Trophoblast cell (in vitro differentiated cells and primary cell): ENCODE measurements around the gene CAMP.

Source experiments
- DNase-seq, 2 donors: peaks; one replicate each; pipeline ENCODE4 v3.0.0-alpha.2; 2016
- H2AFZ ChIP-seq: 2 replicates; pipeline ENCODE4 v1.6.1; 2013; ENCODE audit warnings: low read length, moderate library complexity, mild to moderate bottlenecking; ENCODE audit not compliant: insufficient read depth, poor library complexity
- H2AK5ac ChIP-seq: 2 replicates; pipeline ENCODE4 v1.6.1; 2013; ENCODE audit warnings: mild to moderate bottlenecking, low read length
- H2BK120ac ChIP-seq: 2 replicates; pipeline ENCODE4 v1.6.1; 2013; ENCODE audit warnings: low read length, mild to moderate bottlenecking, moderate library complexity; ENCODE audit not compliant: insufficient read depth, poor library complexity
- H2BK12ac ChIP-seq: 2 replicates; pipeline ENCODE4 v1.6.1; 2013; ENCODE audit warnings: mild to moderate bottlenecking, low read length, moderate library complexity
- H2BK5ac ChIP-seq: 2 replicates; pipeline ENCODE4 v1.6.1; 2013; ENCODE audit warnings: low read length, low read depth, moderate library complexity, mild to moderate bottlenecking; ENCODE audit not compliant: poor library complexity
- H3K14ac ChIP-seq: 2 replicates; pipeline ENCODE4 v1.6.1; 2013; ENCODE audit warnings: mild to moderate bottlenecking, low read length
- H3K18ac ChIP-seq: 2 replicates; pipeline ENCODE4 v1.6.1; 2013; ENCODE audit warnings: mild to moderate bottlenecking, low read length
- H3K23ac ChIP-seq: 2 replicates; pipeline ENCODE4 v1.6.1; 2013; ENCODE audit warnings: low read length
- H3K27ac ChIP-seq: 2 replicates; pipeline ENCODE4 v1.5.1; 2013; ENCODE audit warnings: low read depth, mild to moderate bottlenecking, inconsistent platforms, low read length, moderate library complexity
- H3K27me3 ChIP-seq: 2 replicates; pipeline ENCODE4 v1.6.1; 2013; ENCODE audit warnings: inconsistent platforms, mild to moderate bottlenecking, low read length, moderate library complexity; ENCODE audit not compliant: insufficient read depth
- H3K36me3 ChIP-seq, 2 experiments: 1 replicate in 1 of 2; 2 replicates in 1 of 2; pipeline ENCODE4 v1.6.1; 2013; ENCODE audit warnings: low read length in 2 of 2, mild to moderate bottlenecking in 2 of 2, moderate library complexity in 1 of 2; ENCODE audit not compliant: insufficient read depth in 2 of 2, control insufficient read depth in 1 of 2
- H3K4ac ChIP-seq: 2 replicates; pipeline ENCODE4 v1.6.1; 2013; ENCODE audit warnings: low read depth, mild to moderate bottlenecking, low read length, moderate library complexity
- H3K4me1 ChIP-seq, 2 experiments: 1 replicate in 1 of 2; 2 replicates in 1 of 2; pipeline ENCODE4 v1.6.1; 2013; ENCODE audit warnings: low read length in 2 of 2, mild to moderate bottlenecking in 2 of 2, moderate library complexity in 1 of 2; ENCODE audit not compliant: insufficient read depth in 2 of 2, control insufficient read depth in 1 of 2
- H3K4me2 ChIP-seq: 2 replicates; pipeline ENCODE4 v1.6.1; 2013; ENCODE audit warnings: inconsistent platforms, mild to moderate bottlenecking, low read length, moderate library complexity
- H3K4me3 ChIP-seq: 2 replicates; pipeline ENCODE4 v1.5.1; 2013; ENCODE audit warnings: mild to moderate bottlenecking, low read depth, low read length, inconsistent platforms
- H3K79me1 ChIP-seq: one replicate; pipeline ENCODE4 v1.6.1; 2013; ENCODE audit warnings: low read length
- H3K79me2 ChIP-seq: 2 replicates; pipeline ENCODE4 v1.6.1; 2013; ENCODE audit warnings: low read length, mild to moderate bottlenecking; ENCODE audit not compliant: control insufficient read depth, insufficient read depth, poor library complexity
- H3K9ac ChIP-seq: 2 replicates; pipeline ENCODE4 v1.6.1; 2013; ENCODE audit warnings: mild to moderate bottlenecking, low read length
- H3K9me3 ChIP-seq: 2 replicates; pipeline ENCODE4 v1.6.1; 2013; ENCODE audit warnings: low read depth, mild to moderate bottlenecking, control low read depth, inconsistent platforms, low read length; ENCODE audit not compliant: insufficient read depth
- H4K12ac ChIP-seq: 2 replicates; pipeline ENCODE4 v1.6.1; 2013; ENCODE audit warnings: low read depth, mild to moderate bottlenecking, low read length, moderate library complexity
- H4K8ac ChIP-seq: 2 replicates; pipeline ENCODE4 v1.6.1; 2013; ENCODE audit warnings: low read depth, mild to moderate bottlenecking, low read length, moderate library complexity
- H4K91ac ChIP-seq: one replicate; pipeline ENCODE4 v1.6.1; 2013; ENCODE audit warnings: low read depth, mild to moderate bottlenecking, low read length, moderate library complexity
- WGBS: extraction: QIAGEN DNeasy Blood & Tissue Kit; methylation state at CpG from one replicate; pipeline ENCODE4 v1.1.7; 2013; ENCODE audit warnings: missing lambda C conversion rate; ENCODE audit not compliant: insufficient read length, insufficient coverage; ENCODE audit errors: extremely low coverage; 5-methylcytosine and 5-hydroxymethylcytosine counted together

The CAMP gene

DNA sequence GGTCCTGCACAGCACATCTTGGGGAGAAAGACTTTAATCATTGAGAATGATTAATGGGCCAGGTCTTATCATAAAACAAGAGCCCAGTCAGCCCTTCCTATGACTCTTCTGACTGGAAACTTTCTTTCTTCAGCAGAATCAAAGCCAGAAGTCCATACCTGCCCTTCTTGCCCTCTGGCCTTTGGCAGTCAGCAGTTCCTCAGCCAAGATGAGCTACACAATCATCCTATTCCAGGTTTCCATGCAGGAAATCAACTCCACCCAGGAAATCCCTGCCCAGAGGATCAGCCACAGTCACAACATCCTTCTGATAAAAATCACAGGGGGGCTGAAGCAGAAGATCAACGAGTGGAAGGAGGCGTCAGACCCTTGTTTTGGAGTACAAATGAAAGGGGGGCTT, 44.5 kb downstream of the CAMP start:
- H3K14ac ChIP-seq: no peak overlapping the region
- no peak overlapping the region for H2BK12ac ChIP-seq
- WGBS: no CpG with 5 or more reads among the region's 2 CpGs
- H3K4ac ChIP-seq: no peak overlapping the region
- no peak overlapping the region for H2AFZ ChIP-seq
- no peak overlapping the region for H4K91ac ChIP-seq
- H3K79me2 ChIP-seq: no peaks in the 10 kb centered on the region
- no peak overlapping the region for H3K27ac ChIP-seq
- no peak overlapping the region for H2BK5ac ChIP-seq
- no peak overlapping the region for H2AK5ac ChIP-seq
- H3K18ac ChIP-seq: no peak overlapping the region
- no peak overlapping the region for H2BK120ac ChIP-seq
- no peak overlapping the region for H4K8ac ChIP-seq
- H3K4me3 ChIP-seq: no peak overlapping the region
- H3K9me3 ChIP-seq: peaks cover 8% of the 10 kb centered on the region
- no peaks in the 10 kb centered on the region for H3K4me1 ChIP-seq
- no peaks in the 10 kb centered on the region for H3K79me1 ChIP-seq
- H3K23ac ChIP-seq: no peak overlapping the region
- DNase-seq: no peak
- H4K12ac ChIP-seq: no peak overlapping the region
- H3K9ac ChIP-seq: no peak overlapping the region
- no peaks in the 10 kb centered on the region for H3K27me3 ChIP-seq
- no peak overlapping the region for H3K4me2 ChIP-seq
- H3K36me3 ChIP-seq: peaks cover 5 to 13% of the 10 kb centered on the region in 2 experiments

DNA sequence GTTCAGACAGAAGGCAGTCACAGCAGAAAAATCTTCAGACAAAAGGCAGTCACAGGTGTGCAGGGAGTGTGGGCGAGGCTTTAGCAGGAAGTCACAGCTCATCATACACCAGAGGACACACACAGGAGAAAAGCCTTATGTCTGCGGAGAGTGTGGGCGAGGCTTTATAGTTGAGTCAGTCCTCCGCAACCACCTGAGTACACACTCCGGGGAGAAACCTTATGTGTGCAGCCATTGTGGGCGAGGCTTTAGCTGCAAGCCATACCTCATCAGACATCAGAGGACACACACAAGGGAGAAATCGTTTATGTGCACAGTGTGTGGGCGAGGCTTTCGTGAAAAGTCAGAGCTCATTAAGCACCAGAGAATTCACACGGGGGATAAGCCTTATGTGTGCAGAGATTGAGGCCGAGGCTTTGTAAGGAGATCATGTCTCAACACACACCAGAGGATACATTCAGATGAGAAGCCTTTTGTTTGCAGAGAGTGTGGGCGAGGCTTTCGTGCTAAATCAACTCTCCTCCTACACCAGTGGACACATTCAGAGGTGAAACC, 45.2 kb downstream of the CAMP start:
- Histone ChIP-seq H3K4me3 (no peak overlapping the region), H3K9me3 (peaks cover 8% of the 10 kb centered on the region), H3K4ac (no peak overlapping the region), H3K36me3 (peaks cover 5 to 13% of the 10 kb centered on the region in 2 experiments), H3K4me1 (no peaks in the 10 kb centered on the region), H2BK5ac (no peak overlapping the region), H4K12ac (no peak overlapping the region), H2BK12ac (no peak overlapping the region), H3K79me2 (no peaks in the 10 kb centered on the region), H4K8ac (no peak overlapping the region), H2AK5ac (no peak overlapping the region), H2AFZ (no peak overlapping the region), H4K91ac (no peak overlapping the region), H3K18ac (no peak overlapping the region), H3K9ac (no peak overlapping the region), H3K23ac (no peak overlapping the region), H3K4me2 (no peak overlapping the region), H3K27ac (no peak overlapping the region), H3K79me1 (no peaks in the 10 kb centered on the region), H2BK120ac (no peak overlapping the region), H3K14ac (no peak overlapping the region), H3K27me3 (no peaks in the 10 kb centered on the region)
- no CpG with 5 or more reads among the region's 13 CpGs for WGBS
- no peak for DNase-seq

DNA sequence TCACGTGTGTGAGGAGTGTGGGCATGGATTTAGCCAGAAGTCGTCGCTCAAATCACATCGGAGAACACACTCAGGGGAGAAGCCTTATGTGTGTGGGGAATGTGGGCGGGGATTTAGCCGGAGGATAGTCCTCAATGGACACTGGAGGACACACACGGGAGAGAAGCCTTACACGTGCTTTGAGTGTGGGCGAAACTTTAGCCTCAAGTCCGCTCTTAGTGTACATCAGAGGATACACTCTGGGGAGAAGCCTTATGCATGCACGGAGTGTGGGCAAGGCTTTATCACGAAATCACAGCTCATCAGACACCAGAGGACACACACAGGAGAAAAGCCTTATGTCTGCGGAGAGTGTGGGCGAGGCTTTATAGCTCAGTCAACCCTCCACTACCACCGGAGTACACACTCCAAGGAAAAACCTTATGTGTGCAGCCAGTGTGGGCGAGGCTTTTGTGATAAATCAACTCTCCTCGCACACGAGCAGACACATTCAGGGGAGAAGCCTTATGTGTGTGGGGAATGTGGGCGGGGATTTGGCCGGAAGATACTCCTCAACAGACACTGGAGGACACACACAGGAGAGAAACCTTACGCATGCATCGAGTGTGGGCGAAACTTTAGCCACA, 45.8 kb downstream of the CAMP start:
- Histone ChIP-seq H3K36me3 (peaks cover 5 to 13% of the 10 kb centered on the region in 2 experiments), H3K27me3 (no peaks in the 10 kb centered on the region), H4K8ac (no peak overlapping the region), H4K12ac (no peak overlapping the region), H3K79me2 (no peaks in the 10 kb centered on the region), H2BK5ac (no peak overlapping the region), H2BK120ac (no peak overlapping the region), H2AFZ (no peak overlapping the region), H3K4me3 (no peak overlapping the region), H3K9me3 (peaks cover 8% of the 10 kb centered on the region), H3K79me1 (no peaks in the 10 kb centered on the region), H4K91ac (no peak overlapping the region), H3K27ac (no peak overlapping the region), H3K4ac (no peak overlapping the region), H2BK12ac (no peak overlapping the region), H3K23ac (no peak overlapping the region), H3K9ac (no peak overlapping the region), H2AK5ac (no peak overlapping the region), H3K4me2 (no peak overlapping the region), H3K4me1 (no peaks in the 10 kb centered on the region), H3K18ac (no peak overlapping the region), H3K14ac (no peak overlapping the region)
- DNase-seq: no peak
- no CpG with 5 or more reads among the region's 23 CpGs for WGBS

- H3K4ac ChIP-seq: no peak overlapping the region
- no peak for DNase-seq
- no peak overlapping the region for H3K14ac ChIP-seq
- H3K4me2 ChIP-seq: no peak overlapping the region
- H3K9ac ChIP-seq: no peak overlapping the region
- peaks cover 8% of the 10 kb centered on the region for H3K9me3 ChIP-seq
- H2BK120ac ChIP-seq: no peak overlapping the region
- no peak overlapping the region for H2AFZ ChIP-seq
- H2BK5ac ChIP-seq: no peak overlapping the region
- H3K27ac ChIP-seq: no peak overlapping the region
- no peak overlapping the region for H3K18ac ChIP-seq
- H4K8ac ChIP-seq: no peak overlapping the region
- no peaks in the 10 kb centered on the region for H3K27me3 ChIP-seq
- no peaks in the 10 kb centered on the region for H3K79me2 ChIP-seq
- peak overlapping the region; percentile 12 for H3K4me3 ChIP-seq
- no peak overlapping the region for H4K91ac ChIP-seq
- H3K79me1 ChIP-seq: no peaks in the 10 kb centered on the region
- H4K12ac ChIP-seq: no peak overlapping the region
- no peak overlapping the region for H2BK12ac ChIP-seq
- H3K23ac ChIP-seq: no peak overlapping the region
- WGBS: no CpG with 5 or more reads among the region's 8 CpGs
- no peaks in the 10 kb centered on the region for H3K4me1 ChIP-seq
- H2AK5ac ChIP-seq: no peak overlapping the region
- peaks cover 5 to 13% of the 10 kb centered on the region in 2 experiments for H3K36me3 ChIP-seq
Measured at GRCh38 chr3:48269592-48269991, 46.3 kb downstream of the CAMP start.
